ENCODE data around the gene FLNB. TPM values are rescaled to one million over a fixed set of nuclear protein-coding genes. Genes with fewer than 3 reads are reported as not detected.

FLNB gene
- total and polyA plus RNA-seq, 2 of the 8 experiments (the other 6 are each of a cell fraction or from before 2014, with no cell fraction given), result 72.3 to 118 TPM

- 92% methylated on average over 7 of the region's 7 CpGs; no CpG with 5 or more reads in 1 of the 2 experiments for WGBS, 2 experiments (ENCODE audit: extremely low coverage in 1 of 2, insufficient coverage in 1 of 2, insufficient read length in 1 of 2, insufficient replicate concordance in 2 of 2, low coverage in 1 of 2, low lambda C conversion rate in 2 of 2, missing lambda C conversion rate in 1 of 2)
- no peak overlapping the region for H3K4me2 ChIP-seq (ENCODE audit: insufficient read depth in 1 of 2, low read depth in 2 of 2, low read length in 2 of 2)
- H3K4me1 ChIP-seq (replicated peaks in 1 of 4; ENCODE audit: control insufficient read depth in 3 of 4, insufficient read depth in 4 of 4, low read length in 3 of 4), result no peaks in the 10 kb centered on the region; a peak in 1 of 7 replicates
- H3K4me3 ChIP-seq (ENCODE audit: extremely low read depth in 1 of 4, insufficient read depth in 2 of 4, low read depth in 3 of 4, low read length in 4 of 4), result no peak overlapping the region
- CTCF ChIA-PET (ENCODE audit: partially characterized antibody), result no interaction called here
- H2AK5ac ChIP-seq (ENCODE audit: low read depth, low read length), result no peak overlapping the region
- TF ChIP-seq SRF (IDR thresholded peaks at IDR 0.05; ENCODE audit: low read depth, low read length), result no peak
- no peak for TF ChIP-seq CBX5 (IDR thresholded peaks at IDR 0.05; ENCODE audit: low read depth, low read length)
- FAIRE-seq, result no peak
- peaks cover 0 to 4% of the 10 kb centered on the region in 2 experiments for H4K20me1 ChIP-seq (replicated peaks in 1 of 2; ENCODE audit: control insufficient read depth in 1 of 2, insufficient read depth in 2 of 2, low read length in 2 of 2)
- H3K36me3 ChIP-seq (ENCODE audit: control insufficient read depth in 2 of 4, insufficient read depth in 4 of 4, low read length in 3 of 4), result peaks cover 13 to 76% (median 67%) of the 10 kb centered on the region in 4 experiments; a peak in 7 of 8 replicates
- H2AFZ ChIP-seq (ENCODE audit: low read length), result no peak overlapping the region
- no peak overlapping the region for H2BK5ac ChIP-seq (ENCODE audit: low read depth, low read length)
- H3K4ac ChIP-seq (replicated peaks; ENCODE audit: insufficient read length, low read depth, low read length), result no peak overlapping the region
- H4K91ac ChIP-seq (replicated peaks; ENCODE audit: insufficient read length, low read length), result no peak overlapping the region
- no peak overlapping the region for H4K8ac ChIP-seq (ENCODE audit: extremely low read depth, insufficient read depth, low read length)
- H3K23me2 ChIP-seq (ENCODE audit: low read depth, low read length), result no peaks in the 10 kb centered on the region
- no peaks in the 10 kb centered on the region for H3K79me2 ChIP-seq (ENCODE audit: control insufficient read depth in 1 of 2, insufficient read depth in 2 of 2, low read length in 2 of 2)
- peaks cover 3% of the 10 kb centered on the region; the same call in 1 of the 2 replicates for H3K79me1 ChIP-seq (ENCODE audit: low read depth, low read length)
- H3K23ac ChIP-seq (ENCODE audit: insufficient read length), result no peak overlapping the region
- H2BK120ac ChIP-seq (replicated peaks; ENCODE audit: low read depth, low read length), result no peak overlapping the region
- no peak overlapping the region for H2BK15ac ChIP-seq (ENCODE audit: low read length)
- DNase-seq (ENCODE audit: low read depth in 1 of 2, low spot score in 2 of 2), result no peak
- H3K27me3 ChIP-seq (replicated peaks in 1 of 4; ENCODE audit: control insufficient read depth in 3 of 4, extremely low read depth in 1 of 4, insufficient read depth in 3 of 4, low read length in 3 of 4), result no peaks in the 10 kb centered on the region
- no peak overlapping the region for H3K14ac ChIP-seq (ENCODE audit: insufficient read length)
- no peak overlapping the region for H3K18ac ChIP-seq (ENCODE audit: extremely low read depth, low read length)
- H3K27ac ChIP-seq (ENCODE audit: low read depth, low read length), result no peak overlapping the region
- no peak overlapping the region for H4K5ac ChIP-seq (ENCODE audit: insufficient read length, low read depth, low read length)
- H2BK20ac ChIP-seq (ENCODE audit: low read length), result no peak overlapping the region
- H3K9me3 ChIP-seq (ENCODE audit: insufficient read depth in 2 of 2, low read depth in 1 of 2, low read length in 1 of 2), result no peaks in the 10 kb centered on the region
- no peak overlapping the region for H3K56ac ChIP-seq (replicated peaks; ENCODE audit: insufficient read length, low read depth, low read length)
- POLR2A ChIA-PET (ENCODE audit: partially characterized antibody), result no interaction called here
- H2BK12ac ChIP-seq (ENCODE audit: low read depth, low read length), result no peak overlapping the region
- no peak overlapping the region for H3K9ac ChIP-seq (replicated peaks in 1 of 4; ENCODE audit: extremely low read depth in 1 of 4, low read depth in 3 of 4, low read length in 3 of 4)
These were observed 136.5 kb downstream of the FLNB start for GRCh38 chr3:58144478-58145325.
